ENCODE results near the gene ZBTB7C.

GRCh38 chr18:48024881-48025660 lies 384.1 kb downstream of the ZBTB7C start:
- TF ChIP-seq RAD21 (IDR thresholded peaks at IDR 0.05) = no peak
- TF ChIP-seq YY1 (IDR thresholded peaks at IDR 0.05) = no peak
- no peak for TF ChIP-seq CTCF (IDR thresholded peaks at IDR 0.05; ENCODE audit: low read depth, low read length, missing input control)
- no peak for TF ChIP-seq MAX (IDR thresholded peaks at IDR 0.05)
- TF ChIP-seq TAF1 (conservative IDR thresholded peaks at IDR 0.05) = no peak
- no peak for TF ChIP-seq EGR1 (IDR thresholded peaks at IDR 0.05; ENCODE audit: low read depth in 2 of 2)
- no peak for TF ChIP-seq SP1 (IDR thresholded peaks at IDR 0.05)
- TF ChIP-seq FOXA1 (IDR thresholded peaks at IDR 0.05) = no peak
- no peak for TF ChIP-seq JUND (IDR thresholded peaks at IDR 0.05)
- no peak for TF ChIP-seq FOXA2 (IDR thresholded peaks at IDR 0.05)
- no peak for TF ChIP-seq ATF3 (IDR thresholded peaks at IDR 0.05)
- TF ChIP-seq, protein P1, sequence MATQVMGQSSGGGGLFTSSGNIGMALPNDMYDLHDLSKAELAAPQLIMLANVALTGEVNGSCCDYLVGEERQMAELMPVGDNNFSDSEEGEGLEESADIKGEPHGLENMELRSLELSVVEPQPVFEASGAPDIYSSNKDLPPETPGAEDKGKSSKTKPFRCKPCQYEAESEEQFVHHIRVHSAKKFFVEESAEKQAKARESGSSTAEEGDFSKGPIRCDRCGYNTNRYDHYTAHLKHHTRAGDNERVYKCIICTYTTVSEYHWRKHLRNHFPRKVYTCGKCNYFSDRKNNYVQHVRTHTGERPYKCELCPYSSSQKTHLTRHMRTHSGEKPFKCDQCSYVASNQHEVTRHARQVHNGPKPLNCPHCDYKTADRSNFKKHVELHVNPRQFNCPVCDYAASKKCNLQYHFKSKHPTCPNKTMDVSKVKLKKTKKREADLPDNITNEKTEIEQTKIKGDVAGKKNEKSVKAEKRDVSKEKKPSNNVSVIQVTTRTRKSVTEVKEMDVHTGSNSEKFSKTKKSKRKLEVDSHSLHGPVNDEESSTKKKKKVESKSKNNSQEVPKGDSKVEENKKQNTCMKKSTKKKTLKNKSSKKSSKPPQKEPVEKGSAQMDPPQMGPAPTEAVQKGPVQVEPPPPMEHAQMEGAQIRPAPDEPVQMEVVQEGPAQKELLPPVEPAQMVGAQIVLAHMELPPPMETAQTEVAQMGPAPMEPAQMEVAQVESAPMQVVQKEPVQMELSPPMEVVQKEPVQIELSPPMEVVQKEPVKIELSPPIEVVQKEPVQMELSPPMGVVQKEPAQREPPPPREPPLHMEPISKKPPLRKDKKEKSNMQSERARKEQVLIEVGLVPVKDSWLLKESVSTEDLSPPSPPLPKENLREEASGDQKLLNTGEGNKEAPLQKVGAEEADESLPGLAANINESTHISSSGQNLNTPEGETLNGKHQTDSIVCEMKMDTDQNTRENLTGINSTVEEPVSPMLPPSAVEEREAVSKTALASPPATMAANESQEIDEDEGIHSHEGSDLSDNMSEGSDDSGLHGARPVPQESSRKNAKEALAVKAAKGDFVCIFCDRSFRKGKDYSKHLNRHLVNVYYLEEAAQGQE (IDR thresholded peaks at IDR 0.05) = no peak
- TF ChIP-seq, protein P2, sequence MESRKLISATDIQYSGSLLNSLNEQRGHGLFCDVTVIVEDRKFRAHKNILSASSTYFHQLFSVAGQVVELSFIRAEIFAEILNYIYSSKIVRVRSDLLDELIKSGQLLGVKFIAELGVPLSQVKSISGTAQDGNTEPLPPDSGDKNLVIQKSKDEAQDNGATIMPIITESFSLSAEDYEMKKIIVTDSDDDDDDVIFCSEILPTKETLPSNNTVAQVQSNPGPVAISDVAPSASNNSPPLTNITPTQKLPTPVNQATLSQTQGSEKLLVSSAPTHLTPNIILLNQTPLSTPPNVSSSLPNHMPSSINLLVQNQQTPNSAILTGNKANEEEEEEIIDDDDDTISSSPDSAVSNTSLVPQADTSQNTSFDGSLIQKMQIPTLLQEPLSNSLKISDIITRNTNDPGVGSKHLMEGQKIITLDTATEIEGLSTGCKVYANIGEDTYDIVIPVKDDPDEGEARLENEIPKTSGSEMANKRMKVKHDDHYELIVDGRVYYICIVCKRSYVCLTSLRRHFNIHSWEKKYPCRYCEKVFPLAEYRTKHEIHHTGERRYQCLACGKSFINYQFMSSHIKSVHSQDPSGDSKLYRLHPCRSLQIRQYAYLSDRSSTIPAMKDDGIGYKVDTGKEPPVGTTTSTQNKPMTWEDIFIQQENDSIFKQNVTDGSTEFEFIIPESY (IDR thresholded peaks at IDR 0.05) = no peak
- TF ChIP-seq GABPA (IDR thresholded peaks at IDR 0.05 in 1 of 2, conservative IDR thresholded peaks at IDR 0.05 in 1 of 2) = no peak

Data from liver (tissue), 3 donors.